ENCODE results near the gene TTC31.

- TF ChIP-seq POLR2A (IDR thresholded peaks at IDR 0.05; ENCODE audit: low read length) (no peak), GATA1 (IDR thresholded peaks at IDR 0.05; ENCODE audit: low read depth, low read length) (no peak)
Measured at GRCh38 chr2:74486141-74486540, 3.3 kb downstream of the TTC31 start.
